Measurements from ENCODE around the gene CT47B1.
"Not testable (repeated sequence)": the region's sequence is repeated elsewhere in the genome, so short reads cannot be mapped to it uniquely, and the experiment has no call there.

CT47B1 gene

DNA sequence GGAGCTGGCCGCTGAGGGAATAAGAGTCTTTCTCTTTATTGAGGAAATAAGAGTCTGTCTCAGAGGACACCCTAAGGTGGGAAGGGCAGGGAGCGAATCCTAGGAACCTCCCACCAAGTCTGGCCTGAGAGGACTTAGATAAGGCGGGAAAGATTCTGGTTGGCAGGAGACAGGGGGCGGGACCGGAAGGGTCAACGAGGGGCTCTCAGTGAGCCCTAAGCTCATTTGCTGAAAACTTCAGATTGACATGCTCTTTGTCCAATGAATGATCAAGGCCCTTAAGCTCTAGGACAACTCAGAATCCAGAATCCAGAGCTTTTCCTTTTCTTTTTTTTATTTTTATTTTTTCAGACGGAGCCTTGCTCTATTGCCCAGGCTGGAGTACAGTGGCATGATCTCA is at the start of gene CT47B1:
CT47B1 (minus strand) TSS at position 101 of the 400 bp plus-strand sequence. CDS start 196 bp downstream, outside the sequence.
- DNase-seq (ENCODE audit: low read depth), result not testable (repeated sequence)

GRCh38 chrX:120874678-120875557 is 748 bp downstream of the CT47B1 start:
- no peak for DNase-seq (ENCODE audit: low read depth)

- no peak for DNase-seq (ENCODE audit: low read depth)
These were observed 18.4 kb downstream of the CT47B1 start for GRCh38 chrX:120857240-120857639.

DNA sequence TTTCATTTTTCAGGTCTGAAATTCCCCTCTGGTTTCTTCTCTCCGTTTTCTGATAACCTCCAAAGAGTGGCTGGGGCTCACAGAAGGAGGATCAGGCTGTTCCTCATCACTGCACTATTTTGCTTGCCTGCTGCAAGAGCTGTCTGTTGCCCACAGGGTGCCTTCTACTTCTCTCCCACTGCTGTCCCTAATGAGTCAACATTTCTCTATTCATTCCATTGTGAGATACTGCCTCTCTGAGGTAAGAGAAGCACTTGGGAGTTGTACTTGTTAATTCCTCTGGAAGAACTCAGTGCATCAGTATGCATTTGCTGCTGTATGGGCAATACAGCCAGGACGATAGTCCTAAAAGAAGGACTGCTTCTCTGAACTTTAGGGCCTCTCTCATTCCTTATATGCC is 34.8 kb downstream of the CT47B1 start:
- no peak for DNase-seq (ENCODE audit: low read depth)

DNA sequence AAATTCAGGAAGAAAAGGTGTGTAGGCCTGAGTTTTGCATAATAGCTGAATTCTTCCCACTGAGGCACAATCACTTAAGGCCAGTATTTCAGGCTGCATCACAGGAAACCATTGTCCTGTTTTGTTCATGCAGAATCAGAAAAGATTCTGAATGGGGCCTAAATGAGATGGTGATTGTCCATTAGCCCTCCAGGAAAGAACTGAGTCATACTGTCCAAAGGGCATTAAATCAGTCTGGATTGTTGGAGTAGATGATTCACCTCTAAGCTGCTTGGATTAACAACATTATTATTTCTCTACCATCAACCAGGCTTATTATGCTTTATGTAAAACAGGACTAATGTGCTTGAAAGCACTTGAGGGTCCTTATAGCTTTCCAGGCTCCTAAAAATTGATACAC is 36.2 kb downstream of the CT47B1 start:
- no peak for DNase-seq (ENCODE audit: low read depth)

GRCh38 chrX:120827213-120827612 is 48.5 kb downstream of the CT47B1 start:
- not testable (repeated sequence) for DNase-seq (ENCODE audit: low read depth)

DNA sequence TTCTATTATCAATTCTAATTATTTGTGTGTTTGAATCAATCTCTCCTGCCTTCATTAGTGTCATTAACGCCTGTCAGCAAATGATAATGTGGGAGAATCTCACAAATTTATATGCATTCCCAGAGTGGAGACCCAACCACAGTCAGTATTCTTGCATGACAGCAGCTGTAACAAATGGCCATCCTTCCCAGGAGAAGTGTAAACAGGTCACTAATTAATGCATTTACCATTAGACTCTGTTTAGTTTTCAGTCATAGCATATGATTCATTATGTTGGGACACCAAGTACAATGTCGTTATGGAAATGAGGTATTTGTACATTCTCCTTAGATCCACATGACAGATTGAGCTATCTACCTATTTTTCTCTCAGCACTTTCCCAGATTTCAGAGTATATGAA is 50.5 kb downstream of the CT47B1 start:
- no peak for DNase-seq (ENCODE audit: low read depth)

- DNase-seq (ENCODE audit: low read depth), result no peak
These were observed 51.6 kb downstream of the CT47B1 start for GRCh38 chrX:120824021-120824420.

- DNase-seq (ENCODE audit: low read depth), result no peak
These were observed 52.1 kb downstream of the CT47B1 start for GRCh38 chrX:120823556-120823955.

All from stromal cell of bone marrow (primary cell).